Measurements from ENCODE around the gene APRT. TPM values are rescaled to one million over a fixed set of nuclear protein-coding genes. Genes with fewer than 3 reads are reported as not detected.

Gene APRT
- polyA plus RNA-seq, 3 donors: 123 to 307 (median 233) TPM

- H3K9ac ChIP-seq (ENCODE audit: insufficient read depth, low read length, poor library complexity, severe bottlenecking): peak overlapping the region; percentile 60
- H3K9me3 Mint-ChIP-seq: peaks cover 0 to 2% (median 0%) of the 10 kb centered on the region in 7 donors
- H3K27me3 ChIP-seq (ENCODE audit: control insufficient read depth in 2 of 2, insufficient read depth in 2 of 2, low read length in 2 of 2): no peaks in the 10 kb centered on the region
- peaks cover 49% of the 10 kb centered on the region for H3K79me2 ChIP-seq (ENCODE audit: insufficient read depth, low read length)
- peak overlapping the region; percentile 70 to 87 for H3K27ac ChIP-seq (ENCODE audit: low read depth in 1 of 2, low read length in 2 of 2)
- peak overlapping the region; percentile 100 for H3K4me2 ChIP-seq (replicated peaks; ENCODE audit: extremely low read depth, low read length, poor library complexity, severe bottlenecking)
- peaks cover 46 to 52% of the 10 kb centered on the region in 2 donors for H3K4me1 ChIP-seq (ENCODE audit: control insufficient read depth in 1 of 2, insufficient read depth in 2 of 2, low read length in 2 of 2)
- peaks cover 58% of the 10 kb centered on the region for H3K4me1 Mint-ChIP-seq
- DNase-seq: peak; percentile 70 to 90 (median 81)
- peak overlapping the region; percentile 69 to 85 for H3K4me3 Mint-ChIP-seq
- H3K36me3 Mint-ChIP-seq: peaks cover 25 to 42% of the 10 kb centered on the region in 2 donors
- no peak for TF ChIP-seq CTCF (IDR thresholded peaks at IDR 0.05)
- H3K27me3 Mint-ChIP-seq (ENCODE audit: low read depth in 3 of 3): peaks cover 0 to 2% (median 0%) of the 10 kb centered on the region in 3 donors
- H3K4me3 ChIP-seq (replicated peaks in 1 of 3; ENCODE audit: low read depth in 2 of 3, low read length in 3 of 3): peak overlapping the region in 1 of 3 experiments; percentile 73
- H3K9me3 ChIP-seq (replicated peaks in 1 of 2; ENCODE audit: control insufficient read depth in 1 of 2, insufficient read depth in 1 of 2, low read length in 2 of 2): no peaks in the 10 kb centered on the region
- peaks cover 25 to 26% of the 10 kb centered on the region in 2 donors for H3K36me3 ChIP-seq (replicated peaks in 1 of 2; ENCODE audit: control insufficient read depth in 1 of 2, insufficient read depth in 2 of 2, low read length in 2 of 2)
- H4K20me1 ChIP-seq (ENCODE audit: insufficient read depth, low read length): peaks cover 72% of the 10 kb centered on the region
- no peak overlapping the region for H2AFZ ChIP-seq (ENCODE audit: insufficient read depth, low read depth, low read length, poor library complexity, severe bottlenecking)
- H3K27ac Mint-ChIP-seq: peak overlapping the region; percentile 87 to 96 (median 89)
- intact Hi-C loops (cut with micrococcal nuclease): loop anchor here (5.0 to 10.0 kb wide), 6 partner anchors 72 to 650 kb away; partner anchors contain the start of genes CDH15 (in 1 of the 2), SPG7 (in 1 of the 2) and ZNF778 (in 1 of the 2)
- 46% methylated on average over 14 of the region's 20 CpGs for WGBS (ENCODE audit: insufficient coverage)
These were observed 42.8 kb upstream of the APRT start for GRCh38 chr16:88854306-88855111.

- Histone ChIP-seq H3K9ac (ENCODE audit: insufficient read depth, low read length, poor library complexity, severe bottlenecking) (no peak overlapping the region), H2AFZ (ENCODE audit: insufficient read depth, low read depth, low read length, poor library complexity, severe bottlenecking) (no peak overlapping the region), H3K4me3 (replicated peaks in 1 of 3; ENCODE audit: low read depth in 2 of 3, low read length in 3 of 3) (peak overlapping the region in 1 of 3 experiments; percentile 73), H3K9me3 (replicated peaks in 1 of 2; ENCODE audit: control insufficient read depth in 1 of 2, insufficient read depth in 1 of 2, low read length in 2 of 2) (no peaks in the 10 kb centered on the region), H3K4me1 (ENCODE audit: control insufficient read depth in 1 of 2, insufficient read depth in 2 of 2, low read length in 2 of 2) (peaks cover 46 to 51% of the 10 kb centered on the region in 2 donors), H3K79me2 (ENCODE audit: insufficient read depth, low read length) (peaks cover 46% of the 10 kb centered on the region), H3K27ac (ENCODE audit: low read depth in 1 of 2, low read length in 2 of 2) (peak overlapping the region; percentile 70 to 87), H3K27me3 (ENCODE audit: control insufficient read depth in 2 of 2, insufficient read depth in 2 of 2, low read length in 2 of 2) (no peaks in the 10 kb centered on the region), H3K4me2 (replicated peaks; ENCODE audit: extremely low read depth, low read length, poor library complexity, severe bottlenecking) (peak overlapping the region; percentile 100), H3K36me3 (replicated peaks in 1 of 2; ENCODE audit: control insufficient read depth in 1 of 2, insufficient read depth in 2 of 2, low read length in 2 of 2) (peaks cover 15 to 19% of the 10 kb centered on the region in 2 donors), H4K20me1 (ENCODE audit: insufficient read depth, low read length) (peaks cover 72% of the 10 kb centered on the region)
- Mint-ChIP-seq H3K4me1 (peaks cover 50% of the 10 kb centered on the region), H3K36me3 (peaks cover 20 to 38% of the 10 kb centered on the region in 2 donors), H3K27me3 (ENCODE audit: low read depth in 3 of 3) (peaks cover 0 to 2% (median 0%) of the 10 kb centered on the region in 3 donors), H3K27ac (peak overlapping the region; percentile 63 to 96 (median 76)), H3K9me3 (peaks cover 0 to 2% (median 0%) of the 10 kb centered on the region in 7 donors), H3K4me3 (peak overlapping the region; percentile 37 to 65)
- peak; percentile 62 to 64 (median 64) for DNase-seq
- 70% methylated on average over 11 of the region's 17 CpGs for WGBS (ENCODE audit: insufficient coverage)
- TF ChIP-seq CTCF (IDR thresholded peaks at IDR 0.05): no peak
- intact Hi-C loops (cut with micrococcal nuclease): loop anchor here (10.0 kb wide), 2 partner anchors 361 to 651 kb away; partner anchors contain the start of genes SPG7 (in 1 of the 2) and ZNF778 (in 1 of the 2)
These were observed 41.7 kb upstream of the APRT start for GRCh38 chr16:88853325-88853941.
